Ishikawa (cell line): Measurements from ENCODE around the gene PDLIM1.

Experiments
- CEBPB ChIP-seq: IDR thresholded peaks from 2 replicates; pipeline ENCODE4 v1.6.1; 2012
- CREB1 ChIP-seq: IDR thresholded peaks from 2 replicates; pipeline ENCODE4 v1.6.1; 2012; ENCODE audit warnings: low read depth
- EGR1 ChIP-seq: IDR thresholded peaks from 2 replicates; pipeline ENCODE4 v1.6.1; 2012
- EP300 ChIP-seq: IDR thresholded peaks from 2 replicates; pipeline ENCODE4 v1.6.1; 2012; ENCODE audit warnings: borderline replicate concordance
- FOXM1 ChIP-seq: IDR thresholded peaks from 2 replicates; pipeline ENCODE4 v1.6.1; 2012; ENCODE audit warnings: low read depth, borderline replicate concordance
- MAX ChIP-seq: IDR thresholded peaks from 2 replicates; pipeline ENCODE4 v1.6.1; 2012
- NFIC ChIP-seq: IDR thresholded peaks from 2 replicates; pipeline ENCODE4 v1.6.1; 2012
- RAD21 ChIP-seq: IDR thresholded peaks from 2 replicates; pipeline ENCODE4 v1.6.1; 2012; ENCODE audit warnings: low read depth
- REST ChIP-seq: IDR thresholded peaks from 2 replicates; pipeline ENCODE4 v1.6.1; 2012; ENCODE audit warnings: low read depth, mild to moderate bottlenecking
- TAF1 ChIP-seq: IDR thresholded peaks from 2 replicates; pipeline ENCODE4 v1.6.1; 2012; ENCODE audit warnings: low read depth, mild to moderate bottlenecking
- TCF12 ChIP-seq: IDR thresholded peaks from 2 replicates; pipeline ENCODE4 v1.6.1; 2012; ENCODE audit warnings: low read depth
- TEAD4 ChIP-seq: IDR thresholded peaks from 2 replicates; pipeline ENCODE4 v1.6.1; 2012
- USF1 ChIP-seq: IDR thresholded peaks from 2 replicates; pipeline ENCODE4 v1.6.1; 2012
- YY1 ChIP-seq: IDR thresholded peaks from 2 replicates; pipeline ENCODE4 v1.6.1; 2012; ENCODE audit warnings: low read depth
- ZBTB7A ChIP-seq: IDR thresholded peaks from 2 replicates; pipeline ENCODE4 v1.6.1; 2012; ENCODE audit warnings: low read depth

Gene PDLIM1

GRCh38 chr10:95266674-95267095 lies 24.1 kb downstream of the PDLIM1 start:
- TF ChIP-seq USF1, result no peak
- 0 out of 2 replicates have a peak, but pooled peaks have one; percentile 18 for TF ChIP-seq CEBPB
- no peak for TF ChIP-seq TEAD4
- no peak for TF ChIP-seq REST
- TF ChIP-seq FOXM1, result no peak
- no peak for TF ChIP-seq EP300
- no peak for TF ChIP-seq ZBTB7A
- TF ChIP-seq EGR1, result no peak
- no peak for TF ChIP-seq CREB1
- TF ChIP-seq NFIC, result 0 out of 2 replicates have a peak, but pooled peaks have one; percentile 7
- no peak for TF ChIP-seq MAX
- no peak for TF ChIP-seq TAF1
- TF ChIP-seq TCF12, result no peak
- TF ChIP-seq YY1, result no peak

GRCh38 chr10:95265572-95265971 lies 25.2 kb downstream of the PDLIM1 start:
- TF ChIP-seq ZBTB7A, result no peak

GRCh38 chr10:95264227-95265051 lies 26.4 kb downstream of the PDLIM1 start:
- TF ChIP-seq TEAD4, result 0 out of 2 replicates have a peak, but pooled peaks have one; percentile 14
- no peak for TF ChIP-seq TAF1

- no peak for TF ChIP-seq USF1
- no peak for TF ChIP-seq RAD21
- TF ChIP-seq NFIC, result no peak
- TF ChIP-seq TCF12, result no peak
- no peak for TF ChIP-seq FOXM1
Observed at GRCh38 chr10:95263864-95264226, 27.0 kb downstream of the PDLIM1 start.

GRCh38 chr10:95262763-95263518 lies 27.9 kb downstream of the PDLIM1 start:
- TF ChIP-seq REST (no peak), MAX (no peak), USF1 (no peak), EGR1 (no peak), TEAD4 (no peak), TAF1 (no peak), EP300 (no peak), NFIC (no peak), ZBTB7A (no peak), CREB1 (no peak), YY1 (no peak), FOXM1 (no peak), TCF12 (no peak), CEBPB (no peak)

- TF ChIP-seq RAD21 (no peak), EP300 (no peak), TCF12 (no peak)
Observed at GRCh38 chr10:95261926-95262325, 28.9 kb downstream of the PDLIM1 start.
